GM12878 (cell line): ENCODE results near the gene CIAO2B. TPM values are rescaled to one million over a fixed set of nuclear protein-coding genes. Genes with fewer than 3 reads are reported as not detected.

Experiments used
- ATAC-seq: fragments of 200-7000 bp; cut with Tn5 transposase; 3 replicates; pipeline ENCODE4 v1.9.1; 2020; ENCODE audit warnings: mild to moderate bottlenecking, moderate library complexity
- BruUV-seq: library from RNA; stranded (reverse); fragments of 400-500 nt; replicated peaks from 2 replicates; lab custom pipeline; 2021; lab: Mats Ljungman, UMichigan
- CTCF ChIA-PET: fragments of 300-600 bp; sonication (Branson Sonifier 250); formaldehyde crosslinking; extraction: SDS; loops from one replicate; lab custom pipeline; 2021; ENCODE audit warnings: inconsistent platforms; lab: Yijun Ruan, JAX
- POLR2A ChIA-PET: fragments of 350-600 bp; formaldehyde crosslinking; extraction: SDS; loops from one replicate; lab custom pipeline; 2021; ENCODE audit warnings: inconsistent platforms; lab: Charles Lee
- RAD21 ChIA-PET: fragments of 300-600 bp; sonication (Branson Sonifier 250); formaldehyde crosslinking; loops from one replicate; lab custom pipeline; 2023; ENCODE audit warnings: antibody characterized with exemption; ENCODE audit not compliant: unreplicated experiment; lab: Charles Lee
- SMC1A ChIA-PET: fragments of 300-600 bp; sonication (Branson Sonifier 250); formaldehyde crosslinking; loops from one replicate; lab custom pipeline; 2023; ENCODE audit not compliant: unreplicated experiment, uncharacterized antibody; lab: Charles Lee
- DNase-seq: peaks from one replicate; pipeline ENCODE4 v3.0.0-alpha.2; 2011; ENCODE audit warnings: low read depth, low spot score
- FAIRE-seq: peaks from 3 replicates; lab custom pipeline; 2011; peaks lifted over from hg19 to GRCh38; lab: Jason Lieb, UNC
- H2AFZ ChIP-seq: 2 replicates; pipeline ENCODE4 v1.6.0; 2011; ENCODE audit warnings: low read depth, low read length, control low read depth; ENCODE audit not compliant: control insufficient read depth
- H3K27ac ChIP-seq: 2 replicates; pipeline ENCODE4 v1.5.1; 2011; ENCODE audit warnings: control low read depth; ENCODE audit not compliant: control insufficient read depth, insufficient read depth
- H3K27me3 ChIP-seq, 2 experiments: replicated peaks in 1 of 2; 2 replicates each; pipeline versions ENCODE4 v1.6.0 to v1.6.1; 2011; ENCODE audit warnings: low read length in 1 of 2; ENCODE audit not compliant: control insufficient read depth in 2 of 2, insufficient read depth in 2 of 2
- H3K36me3 ChIP-seq, 2 experiments: 2 replicates each; pipeline ENCODE4 v1.5.1; 2011; ENCODE audit warnings: low read length in 1 of 2; ENCODE audit not compliant: control insufficient read depth in 2 of 2, insufficient read depth in 2 of 2
- H3K4me1 ChIP-seq: 2 replicates; pipeline ENCODE4 v1.6.1; 2011; ENCODE audit warnings: mild to moderate bottlenecking, low read length, moderate library complexity, mixed read lengths; ENCODE audit not compliant: control insufficient read depth, insufficient read depth
- H3K4me2 ChIP-seq: 2 replicates; pipeline ENCODE4 v1.6.0; 2011; ENCODE audit warnings: control low read depth; ENCODE audit not compliant: control insufficient read depth, insufficient read depth
- H3K4me3 ChIP-seq: fragments of 200-600 bp; sonication (generic); 2 replicates; pipeline ENCODE4 v1.5.1; 2016
- H3K79me2 ChIP-seq: 2 replicates; pipeline ENCODE4 v1.6.0; 2011; ENCODE audit warnings: low read length; ENCODE audit not compliant: control insufficient read depth, insufficient read depth
- H3K9ac ChIP-seq: 2 replicates; pipeline ENCODE4 v1.8.0; 2011; ENCODE audit warnings: low read length, control low read depth, mixed read lengths; ENCODE audit not compliant: control insufficient read depth, insufficient read depth
- H3K9me3 ChIP-seq: replicated peaks from 3 replicates; pipeline ENCODE4 v1.5.1; 2011; ENCODE audit warnings: mild to moderate bottlenecking, low read length; ENCODE audit not compliant: control insufficient read depth, insufficient read depth
- H4K20me1 ChIP-seq: 2 replicates; pipeline ENCODE4 v1.6.0; 2011; ENCODE audit not compliant: control insufficient read depth, insufficient read depth
- ASH2L ChIP-seq: fragments of 300-600, 200-600 bp; sonication (generic); IDR thresholded peaks from 2 replicates; pipeline ENCODE4 v1.6.1; 2017; ENCODE audit warnings: low read depth, mild to moderate bottlenecking, borderline replicate concordance
- EED ChIP-seq: sonication (generic); IDR thresholded peaks from 2 replicates; pipeline ENCODE4 v1.6.1; 2016; ENCODE audit warnings: antibody characterized with exemption, low read depth
- FOS ChIP-seq: IDR thresholded peaks from 3 replicates; pipeline ENCODE4 v1.6.1; 2011; ENCODE audit warnings: borderline replicate concordance; ENCODE audit not compliant: insufficient read length; ENCODE audit errors: extremely low read depth
- IRF5 ChIP-seq: fragments of 450-650 bp; IDR thresholded peaks from 2 replicates; pipeline ENCODE4 v1.6.1; 2017; ENCODE audit warnings: borderline replicate concordance
- MAX ChIP-seq: IDR thresholded peaks from 2 replicates; pipeline ENCODE4 v1.6.1; 2012; ENCODE audit warnings: low read depth, low read length, improper control_type of control experiment
- RAD51 ChIP-seq: fragments of 450-650 bp; IDR thresholded peaks from 2 replicates; pipeline ENCODE4 v1.6.1; 2016; ENCODE audit warnings: moderate library complexity, mild to moderate bottlenecking, inconsistent platforms
- SREBF1 ChIP-seq: IDR thresholded peaks from 2 replicates; pipeline ENCODE4 v1.6.1; 2012; ENCODE audit warnings: mild to moderate bottlenecking, low read length
- TCF12 ChIP-seq: IDR thresholded peaks from 2 replicates; pipeline ENCODE4 v1.6.1; 2011; ENCODE audit warnings: low read depth, mild to moderate bottlenecking, low read length
- TCF7 ChIP-seq: IDR thresholded peaks from 2 replicates; pipeline ENCODE4 v1.6.1; 2014; ENCODE audit warnings: antibody characterized with exemption, borderline replicate concordance
- ZBTB11 ChIP-seq: fragments of 450-650 bp; formaldehyde crosslinking; IDR thresholded peaks from 2 replicates; pipeline ENCODE4 v1.5.0; 2022; ENCODE audit warnings: mild to moderate bottlenecking, missing genetic modification characterization
- ZBTB33 ChIP-seq: fragments of 450-650 bp; IDR thresholded peaks from 2 replicates; pipeline ENCODE4 v1.6.1; 2017; ENCODE audit warnings: mild to moderate bottlenecking
- ZNF592 ChIP-seq: fragments of 450-650 bp; IDR thresholded peaks from 2 replicates; pipeline ENCODE4 v1.6.1; 2017; ENCODE audit warnings: mild to moderate bottlenecking, moderate library complexity
- ZSCAN29 ChIP-seq: fragments of 450-650 bp; IDR thresholded peaks from 2 replicates; pipeline ENCODE4 v1.6.1; 2017; ENCODE audit warnings: mild to moderate bottlenecking, moderate library complexity
- WGBS: methylation state at CpG from one replicate; pipeline ENCODE4 v1.1.6; 2016; ENCODE audit warnings: low lambda C conversion rate; ENCODE audit not compliant: insufficient replicate concordance, insufficient coverage; ENCODE audit errors: missing lambda C conversion rate; 5-methylcytosine and 5-hydroxymethylcytosine counted together
- in situ Hi-C: fragments of 300-500 bp; cut with MboI; formaldehyde crosslinking; loops from 9 replicates; pipeline ENCODE4 v1.14.3; 2018; ENCODE audit warnings: mixed read lengths
- intact Hi-C: fragments of 100-400 bp; cut with micrococcal nuclease; formaldehyde crosslinking; loops from one replicate; pipeline ENCODE4 v1.14.2; 2022; ENCODE audit not compliant: unreplicated experiment
- polyA plus RNA-seq, 11 experiments: library from polyadenylated mRNA; depleted of rRNA in 4 of 11; unstranded in 6 of 11; stranded (reverse) in 5 of 11; fragments of >200 nt; fragmentation: Nextera tagmentation in 4 of 11; fragmentation: Illumina TruSeq in 1 of 11; extraction: Ambion mirVana in 4 of 11; extraction: Trizol in 1 of 11; gene quantifications; 1 replicate in 1 of 11; 2 replicates in 10 of 11; pipeline versions ENCODE4 v1.2.1 to v1.2.3, GENCODE V29; 2011 to 2016; ENCODE audit warnings: inconsistent platforms in 2 of 11, missing spikeins in 2 of 11, low read depth in 1 of 11
- total RNA-seq, 4 experiments: library from RNA; depleted of rRNA in 3 of 4; stranded (reverse); fragments of >200 nt in 3 of 4; fragmentation: Illumina TruSeq in 1 of 4; extraction: Trizol in 1 of 4; gene quantifications; 2 replicates each; pipeline versions ENCODE4 v1.2.1 to v1.2.3, GENCODE V29; 2013 to 2021

CIAO2B gene
- total and polyA plus RNA-seq, 10 of the 15 experiments (the other 5 are each of a cell fraction or from before 2014, with no cell fraction given), result 76.4 to 241 (median 138) TPM

- Histone ChIP-seq H3K4me2 (no peak overlapping the region), H3K27me3 (no peaks in the 10 kb centered on the region), H3K4me1 (no peaks in the 10 kb centered on the region; the same call in 1 of the 2 replicates), H3K9me3 (no peaks in the 10 kb centered on the region), H3K9ac (no peak overlapping the region), H3K27ac (no peak overlapping the region), H4K20me1 (no peaks in the 10 kb centered on the region), H3K4me3 (no peak overlapping the region), H2AFZ (no peak overlapping the region), H3K36me3 (no peaks in the 10 kb centered on the region), H3K79me2 (no peaks in the 10 kb centered on the region)
- no peak for FAIRE-seq
- no peak for ATAC-seq
- POLR2A ChIA-PET, result no interaction called here
- no TSS peak for BruUV-seq
- TF ChIP-seq IRF5 (no peak), ZNF592 (no peak), SREBF1 (no peak), FOS (no peak), MAX (no peak), ASH2L (no peak), EED (no peak), ZSCAN29 (no peak), TCF7 (no peak), RAD51 (no peak), ZBTB33 (no peak), TCF12 (no peak), ZBTB11 (CRISPR knock-in tag) (no peak)
- DNase-seq, result no peak
- SMC1A ChIA-PET, result interaction anchor here (0.9 to 1.1 kb wide), 3 partner anchors 8 to 20 kb away, joined by 3 read pairs; partner anchors contain the start of gene CDH16
- RAD21 ChIA-PET, result no interaction called here
- WGBS, result 60% methylated on average over 2 of the region's 3 CpGs
- intact Hi-C loops, result no loop called here
- CTCF ChIA-PET, result interaction anchor here (1.0 to 9.7 kb wide), 4 partner anchors 8 to 56 kb away, joined by 3 to 77 read pairs (median 4); partner anchors contain the start of gene RRAD
- in situ Hi-C loops, result no loop called here
These were observed 36.0 kb downstream of the CIAO2B start for GRCh38 chr16:66898207-66898606.
